Measurements from ENCODE around the gene BBOX1.
"Not testable (repeated sequence)": the region's sequence is repeated elsewhere in the genome, so short reads cannot be mapped to it uniquely, and the experiment has no call there.

The BBOX1 gene

GRCh38 chr11:27087432-27087831 is 46.8 kb downstream of the BBOX1 start:
- POLR2A ChIA-PET (ENCODE audit: low non-redundant PET), result no interaction called here
- TF ChIP-seq, protein P1, sequence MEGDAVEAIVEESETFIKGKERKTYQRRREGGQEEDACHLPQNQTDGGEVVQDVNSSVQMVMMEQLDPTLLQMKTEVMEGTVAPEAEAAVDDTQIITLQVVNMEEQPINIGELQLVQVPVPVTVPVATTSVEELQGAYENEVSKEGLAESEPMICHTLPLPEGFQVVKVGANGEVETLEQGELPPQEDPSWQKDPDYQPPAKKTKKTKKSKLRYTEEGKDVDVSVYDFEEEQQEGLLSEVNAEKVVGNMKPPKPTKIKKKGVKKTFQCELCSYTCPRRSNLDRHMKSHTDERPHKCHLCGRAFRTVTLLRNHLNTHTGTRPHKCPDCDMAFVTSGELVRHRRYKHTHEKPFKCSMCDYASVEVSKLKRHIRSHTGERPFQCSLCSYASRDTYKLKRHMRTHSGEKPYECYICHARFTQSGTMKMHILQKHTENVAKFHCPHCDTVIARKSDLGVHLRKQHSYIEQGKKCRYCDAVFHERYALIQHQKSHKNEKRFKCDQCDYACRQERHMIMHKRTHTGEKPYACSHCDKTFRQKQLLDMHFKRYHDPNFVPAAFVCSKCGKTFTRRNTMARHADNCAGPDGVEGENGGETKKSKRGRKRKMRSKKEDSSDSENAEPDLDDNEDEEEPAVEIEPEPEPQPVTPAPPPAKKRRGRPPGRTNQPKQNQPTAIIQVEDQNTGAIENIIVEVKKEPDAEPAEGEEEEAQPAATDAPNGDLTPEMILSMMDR (conservative IDR thresholded peaks at IDR 0.05; ENCODE audit: low read depth), result no peak
- CTCF ChIA-PET, result no interaction called here
- H3K27ac ChIP-seq, result no peak overlapping the region
- DNase-seq (ENCODE audit: low spot score), result peak; percentile 8

- TF ChIP-seq, protein P1 (conservative IDR thresholded peaks at IDR 0.05; ENCODE audit: low read depth), result no peak
- no peak overlapping the region for H3K27ac ChIP-seq
- ChIA-PET POLR2A (ENCODE audit: low non-redundant PET) (no interaction called here), CTCF (no interaction called here)
- peak; percentile 26 for DNase-seq (ENCODE audit: low spot score)
Measured at GRCh38 chr11:27088353-27088752, 47.7 kb downstream of the BBOX1 start.

- DNase-seq (ENCODE audit: low spot score), result no peak
- TF ChIP-seq, protein P1 (conservative IDR thresholded peaks at IDR 0.05; ENCODE audit: low read depth), result no peak
- POLR2A ChIA-PET (ENCODE audit: low non-redundant PET), result no interaction called here
- H3K27ac ChIP-seq, result no peak overlapping the region
- CTCF ChIA-PET, result interaction anchor here (0.6 kb wide), 1 partner anchor 20 kb away, joined by 3 read pairs; no protein-coding TSS in a partner anchor
Measured at GRCh38 chr11:27089746-27090145, 49.1 kb downstream of the BBOX1 start.

DNA sequence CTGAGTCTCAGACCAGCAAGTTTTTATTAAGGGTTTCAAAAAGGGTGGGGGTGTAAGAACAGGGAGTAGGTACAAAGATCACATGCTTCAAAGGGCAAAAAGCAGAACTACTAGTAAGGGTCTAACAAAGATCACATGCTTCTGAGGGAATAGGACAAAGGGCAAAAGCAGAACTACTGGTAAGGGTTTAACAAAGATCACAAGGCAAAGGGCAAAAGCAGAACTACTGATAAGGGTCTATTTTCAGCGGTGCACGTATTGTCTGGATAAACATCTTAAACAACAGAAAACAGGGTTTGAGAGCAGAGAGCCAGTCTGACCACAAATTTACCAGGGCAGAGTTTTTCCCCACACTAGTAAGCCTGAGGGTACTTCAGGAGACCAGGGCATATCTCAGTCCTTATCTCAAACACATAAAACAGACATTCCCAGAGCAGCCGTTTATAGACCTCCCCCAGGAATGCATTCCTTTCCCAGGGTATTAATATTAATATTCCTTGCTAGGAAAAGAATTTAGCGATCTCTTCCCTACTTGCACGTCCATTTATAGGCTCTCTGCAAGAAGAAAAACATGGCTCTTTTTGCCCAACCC is 49.8 kb downstream of the BBOX1 start:
- H3K27ac ChIP-seq; CTCF ChIA-PET; DNase-seq (ENCODE audit: low spot score); POLR2A ChIA-PET (ENCODE audit: low non-redundant PET): not testable (repeated sequence)

GRCh38 chr11:27094120-27094519 is 53.5 kb downstream of the BBOX1 start:
- CTCF ChIA-PET, result interaction anchor here (0.7 kb wide), 1 partner anchor 239 kb away, joined by 3 read pairs; no protein-coding TSS in a partner anchor
- TF ChIP-seq, protein P1 (conservative IDR thresholded peaks at IDR 0.05; ENCODE audit: low read depth), result no peak
- POLR2A ChIA-PET (ENCODE audit: low non-redundant PET), result no interaction called here
- no peak overlapping the region for H3K27ac ChIP-seq
- DNase-seq (ENCODE audit: low spot score), result no peak

GRCh38 chr11:27095059-27095458 is 54.4 kb downstream of the BBOX1 start:
- DNase-seq (ENCODE audit: low spot score), result no peak
- no peak overlapping the region for H3K27ac ChIP-seq
- CTCF ChIA-PET, result interaction anchor here (0.6 kb wide), 1 partner anchor 519 kb away, joined by 3 read pairs; no protein-coding TSS in a partner anchor
- TF ChIP-seq, protein P1 (conservative IDR thresholded peaks at IDR 0.05; ENCODE audit: low read depth), result no peak
- POLR2A ChIA-PET (ENCODE audit: low non-redundant PET), result no interaction called here

DNA sequence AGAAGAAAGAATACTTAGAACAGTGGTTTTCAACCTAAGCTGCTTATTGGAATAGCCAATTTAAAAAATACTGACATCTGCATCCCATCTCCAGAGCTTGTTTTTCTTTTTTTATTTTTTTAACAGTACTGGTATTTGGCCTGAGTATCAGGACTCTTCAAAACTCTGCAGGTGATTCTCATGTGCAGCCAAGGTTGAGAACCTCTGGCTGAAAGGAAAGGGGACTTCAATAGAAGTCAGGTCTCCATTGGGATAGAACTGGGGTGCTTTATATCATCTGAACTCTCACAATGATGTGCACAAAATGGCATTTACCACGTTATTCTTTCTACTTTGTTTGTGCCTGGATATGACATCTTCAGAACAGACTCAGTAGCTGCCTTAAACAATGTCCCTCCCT is 55.3 kb downstream of the BBOX1 start:
- ChIA-PET POLR2A (ENCODE audit: low non-redundant PET) (no interaction called here), CTCF (interaction anchor here (0.6 kb wide), 2 partner anchors 30 to 355 kb away, joined by 3 to 4 read pairs; no protein-coding TSS in a partner anchor)
- DNase-seq (ENCODE audit: low spot score), result no peak
- TF ChIP-seq, protein P1 (conservative IDR thresholded peaks at IDR 0.05; ENCODE audit: low read depth), result no peak
- no peak overlapping the region for H3K27ac ChIP-seq
